T-helper 2 cell treated with Interferon-gamma antibody and Interleukin-4, amounts not matched to agents 5 μg/mL and 100 μg/mL, for 36 hours (primary cell): ENCODE data around the gene MYO5A.
"Not testable (repeated sequence)": the region's sequence is repeated elsewhere in the genome, so short reads cannot be mapped to it uniquely, and the experiment has no call there.

Source experiments
- DNase-seq: peaks from one replicate; pipeline ENCODE4 v3.0.0; 2021; ENCODE audit warnings: low spot score
- H3K27ac Mint-ChIP-seq: one replicate; pipeline ENCODE4 v1.8.0; 2021; ENCODE audit warnings: mild to moderate bottlenecking, mixed read lengths
- H3K27me3 Mint-ChIP-seq: one replicate; pipeline ENCODE4 v1.8.0; 2021; ENCODE audit warnings: low read depth, mixed read lengths
- H3K36me3 Mint-ChIP-seq: one replicate; pipeline ENCODE4 v1.8.0; 2021; ENCODE audit warnings: low read depth, mixed read lengths
- H3K4me1 Mint-ChIP-seq: one replicate; pipeline ENCODE4 v1.8.0; 2021; ENCODE audit warnings: low read depth, mixed read lengths
- H3K4me3 Mint-ChIP-seq: one replicate; pipeline ENCODE4 v1.8.0; 2022; ENCODE audit warnings: mild to moderate bottlenecking, moderate library complexity, mixed read lengths
- H3K9me3 Mint-ChIP-seq: one replicate; pipeline ENCODE4 v1.8.0; 2021; ENCODE audit warnings: mixed read lengths

Gene MYO5A

DNA sequence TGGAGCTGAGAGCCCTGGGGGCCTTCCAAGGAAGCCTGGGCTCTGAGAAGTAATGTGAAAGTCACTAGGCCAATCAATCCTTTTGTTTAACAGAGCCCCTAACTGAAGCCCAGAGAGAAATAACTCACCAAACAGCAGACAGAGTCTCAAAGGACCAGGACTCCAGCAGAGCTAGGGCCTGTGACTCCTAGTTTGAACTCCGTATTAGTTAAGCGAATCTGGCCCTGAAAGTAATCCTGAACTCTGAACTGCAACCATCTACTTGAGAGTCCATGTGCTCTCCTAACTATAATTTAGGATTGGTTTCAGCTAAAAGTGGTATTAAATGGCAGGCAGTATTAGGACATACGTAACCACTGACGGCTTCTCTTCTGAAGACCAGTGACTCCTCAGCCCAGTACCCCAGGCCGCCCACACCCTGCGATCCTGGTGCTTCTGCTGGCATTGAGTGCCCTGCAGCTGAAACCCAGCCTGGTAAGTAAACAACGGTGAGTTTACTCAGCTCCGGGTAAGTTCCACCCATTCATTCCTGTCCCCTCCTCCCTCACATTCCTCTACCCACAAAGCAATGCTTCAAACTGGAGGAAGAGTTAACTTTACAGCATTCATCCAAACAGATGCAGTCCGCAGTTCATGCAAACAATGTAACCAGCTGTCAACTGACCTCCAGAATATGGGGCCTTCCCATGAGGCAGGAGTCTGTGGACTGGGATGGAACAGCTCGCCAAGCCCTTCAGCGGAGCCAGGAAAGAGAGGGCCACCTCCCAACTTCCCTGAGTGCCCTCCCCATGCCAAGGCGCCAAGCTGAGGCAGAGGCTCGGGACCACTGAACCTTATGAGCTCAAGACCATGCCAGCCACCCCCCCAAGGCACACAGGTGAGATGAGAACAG lies 240.4 kb downstream of the MYO5A start:
- no peaks in the 10 kb centered on the region for H3K9me3 Mint-ChIP-seq
- no peak overlapping the region for H3K4me3 Mint-ChIP-seq
- H3K36me3 Mint-ChIP-seq: no peaks in the 10 kb centered on the region
- H3K4me1 Mint-ChIP-seq: peaks cover 12% of the 10 kb centered on the region
- no peak for DNase-seq
- H3K27me3 Mint-ChIP-seq: peaks cover 14% of the 10 kb centered on the region
- H3K27ac Mint-ChIP-seq: no peak overlapping the region

DNA sequence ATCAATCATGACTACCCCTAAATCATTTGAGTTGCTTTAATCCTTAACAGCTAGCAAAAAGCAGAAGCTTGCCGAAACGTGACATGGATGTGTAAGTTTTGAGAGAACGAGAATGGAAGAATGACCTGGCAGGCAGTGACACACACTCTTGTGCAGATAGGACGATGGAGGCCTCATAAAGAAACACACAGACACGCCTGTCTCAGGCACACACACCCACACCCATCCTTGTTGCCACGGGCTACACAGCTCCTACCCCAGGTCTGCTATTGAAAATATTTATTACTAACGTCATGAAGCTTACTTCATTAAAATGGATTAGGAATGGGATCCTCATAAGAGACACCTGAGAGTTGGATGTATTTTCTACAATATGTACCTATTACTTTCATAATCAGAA lies 241.6 kb downstream of the MYO5A start:
- Mint-ChIP-seq H3K9me3 (no peaks in the 10 kb centered on the region), H3K4me3 (no peak overlapping the region), H3K4me1 (peaks cover 12% of the 10 kb centered on the region), H3K36me3 (no peaks in the 10 kb centered on the region), H3K27ac (no peak overlapping the region), H3K27me3 (peaks cover 9% of the 10 kb centered on the region)
- no peak for DNase-seq

DNA sequence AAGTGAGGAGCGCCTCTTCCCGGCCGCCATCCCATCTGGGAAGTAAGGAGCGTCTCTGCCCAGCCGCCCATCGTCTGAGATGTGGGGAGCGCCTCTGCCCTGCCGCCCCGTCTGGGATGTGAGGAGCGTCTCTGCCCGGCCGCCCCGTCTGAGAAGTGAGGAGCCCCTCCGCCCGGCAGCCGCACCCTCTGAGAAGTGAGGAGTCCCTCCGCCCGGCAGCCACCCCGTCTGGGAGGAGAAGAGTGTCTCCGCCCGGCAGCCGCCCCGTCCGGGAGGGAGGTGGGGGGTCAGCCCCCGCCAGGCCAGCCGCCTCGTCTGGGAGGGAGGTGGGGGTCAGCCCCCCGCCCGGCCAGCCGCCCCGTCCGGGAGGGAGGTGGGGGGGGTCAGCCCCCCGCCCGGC lies 242.7 kb downstream of the MYO5A start:
- H3K36me3 Mint-ChIP-seq, H3K27me3 Mint-ChIP-seq, H3K27ac Mint-ChIP-seq, H3K4me1 Mint-ChIP-seq, H3K4me3 Mint-ChIP-seq, H3K9me3 Mint-ChIP-seq, DNase-seq: not testable (repeated sequence)

DNA sequence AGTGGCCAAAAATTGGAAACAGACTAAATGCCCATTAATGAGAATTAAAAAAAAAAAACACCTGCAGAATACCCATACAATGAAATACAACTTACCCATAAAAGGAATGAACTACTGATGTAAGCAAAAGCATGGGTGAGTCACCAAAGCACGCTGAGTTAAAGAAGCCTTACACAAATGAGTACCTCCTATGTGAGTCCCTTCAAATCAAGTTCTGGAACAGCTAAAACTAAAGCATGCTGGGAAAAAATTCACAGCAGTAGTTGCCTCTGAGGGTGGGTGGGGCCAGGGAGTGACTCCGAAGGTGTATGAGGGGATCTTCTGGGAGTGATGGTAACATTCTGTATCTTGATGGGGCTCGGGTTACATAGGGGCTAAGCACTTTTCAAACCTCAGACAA lies 244.5 kb downstream of the MYO5A start:
- Mint-ChIP-seq H3K27me3 (peaks cover 5% of the 10 kb centered on the region), H3K36me3 (no peaks in the 10 kb centered on the region), H3K27ac (no peak overlapping the region), H3K4me1 (no peaks in the 10 kb centered on the region), H3K9me3 (no peaks in the 10 kb centered on the region), H3K4me3 (no peak overlapping the region)
- DNase-seq: no peak

DNA sequence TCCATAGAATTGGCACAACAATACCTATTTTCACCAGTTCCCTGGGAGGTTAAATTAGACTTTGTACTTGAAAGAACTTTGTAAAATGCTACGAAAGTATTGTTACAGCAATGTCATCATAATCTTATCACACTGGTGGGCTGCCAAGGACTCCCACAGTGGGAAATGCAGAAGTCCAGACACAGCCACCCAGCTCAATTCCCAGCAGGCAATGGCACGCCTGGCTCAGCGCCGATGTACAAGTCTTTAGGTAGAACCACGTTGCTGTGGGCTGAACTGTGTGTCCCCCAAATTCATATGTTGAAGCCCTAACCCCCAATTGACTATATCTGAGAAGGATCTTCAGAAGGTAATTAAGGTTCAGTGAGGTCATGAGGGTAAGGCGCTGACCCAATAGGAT lies 245.4 kb downstream of the MYO5A start:
- no peak overlapping the region for H3K4me3 Mint-ChIP-seq
- peaks cover 5% of the 10 kb centered on the region for H3K27me3 Mint-ChIP-seq
- no peaks in the 10 kb centered on the region for H3K9me3 Mint-ChIP-seq
- no peak for DNase-seq
- H3K36me3 Mint-ChIP-seq: no peaks in the 10 kb centered on the region
- H3K4me1 Mint-ChIP-seq: no peaks in the 10 kb centered on the region
- H3K27ac Mint-ChIP-seq: no peak overlapping the region

DNA sequence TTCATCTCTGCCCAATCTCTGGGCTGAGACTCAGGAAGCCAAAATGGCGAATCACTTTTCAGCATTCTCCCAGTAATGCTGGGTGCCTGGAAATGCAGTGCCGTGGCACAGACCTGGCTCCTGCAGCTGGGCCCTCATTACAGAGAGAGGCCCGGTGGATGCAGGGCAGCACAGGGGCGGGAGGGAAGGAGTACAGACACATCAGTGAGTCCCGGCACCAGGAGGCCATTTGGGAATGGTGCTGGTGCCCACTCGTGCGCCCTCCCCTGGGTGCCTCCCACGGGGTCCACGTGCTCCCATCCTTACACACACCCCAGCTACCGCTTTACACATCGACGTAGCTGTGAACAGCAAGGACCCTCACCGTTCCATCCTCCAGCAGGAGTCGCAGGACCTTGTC lies 246.3 kb downstream of the MYO5A start:
- Mint-ChIP-seq H3K27me3 (peaks cover 5% of the 10 kb centered on the region), H3K27ac (no peak overlapping the region)

DNA sequence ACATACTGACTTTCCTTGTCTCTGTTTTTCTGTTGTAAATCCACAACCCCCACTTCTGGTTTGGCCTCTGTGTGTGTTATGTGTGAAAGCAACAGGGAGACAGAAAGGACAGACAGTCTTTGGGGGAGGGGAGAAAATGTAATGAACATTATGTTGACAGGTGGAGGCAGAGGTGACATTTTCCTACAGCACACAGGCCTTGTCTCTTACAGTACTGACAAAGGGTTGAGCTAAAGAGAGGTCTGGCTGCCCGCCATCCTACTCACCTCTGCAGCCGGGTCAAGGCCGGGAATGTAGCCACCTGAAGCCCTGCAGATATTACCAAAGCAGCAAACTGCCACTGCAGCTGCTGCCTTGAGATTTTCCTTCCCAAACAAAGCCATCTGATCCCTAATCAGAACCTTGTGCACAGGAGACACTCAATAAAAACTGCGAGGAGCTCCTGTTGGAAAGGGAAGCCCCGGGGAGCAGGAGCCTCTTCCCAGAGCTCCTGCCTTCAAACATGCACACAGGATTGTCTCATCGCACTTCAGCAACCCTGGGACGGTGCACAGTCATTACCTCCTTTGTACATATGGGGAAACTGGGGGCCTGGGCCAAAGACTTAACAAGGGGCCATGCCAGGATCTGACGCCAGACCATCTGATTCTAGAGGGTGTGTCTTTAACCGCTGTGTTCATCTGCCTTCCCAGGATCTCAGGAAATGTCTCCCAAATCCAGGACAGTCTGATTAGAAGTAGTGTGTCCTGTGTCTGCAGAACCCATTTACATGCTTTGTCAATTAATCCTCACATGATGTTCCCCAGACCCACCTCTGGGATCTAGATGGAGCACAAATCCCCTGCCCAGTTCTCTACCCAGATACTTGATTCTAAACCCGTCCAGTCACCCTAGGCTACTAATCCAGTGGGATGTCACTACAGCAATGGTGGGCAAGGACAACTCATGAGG lies 247.3 kb downstream of the MYO5A start:
- H3K4me1 Mint-ChIP-seq: no peaks in the 10 kb centered on the region
- no peaks in the 10 kb centered on the region for H3K9me3 Mint-ChIP-seq
- H3K27ac Mint-ChIP-seq: no peak overlapping the region
- no peak for DNase-seq
- peaks cover 5% of the 10 kb centered on the region for H3K27me3 Mint-ChIP-seq
- no peak overlapping the region for H3K4me3 Mint-ChIP-seq
- H3K36me3 Mint-ChIP-seq: no peaks in the 10 kb centered on the region

More for the DNA sequence above, 246.3 kb downstream of the MYO5A start:
- no peak for DNase-seq
- H3K4me1 Mint-ChIP-seq: no peaks in the 10 kb centered on the region
- H3K4me3 Mint-ChIP-seq: no peak overlapping the region
- no peaks in the 10 kb centered on the region for H3K36me3 Mint-ChIP-seq
- H3K9me3 Mint-ChIP-seq: no peaks in the 10 kb centered on the region

DNA sequence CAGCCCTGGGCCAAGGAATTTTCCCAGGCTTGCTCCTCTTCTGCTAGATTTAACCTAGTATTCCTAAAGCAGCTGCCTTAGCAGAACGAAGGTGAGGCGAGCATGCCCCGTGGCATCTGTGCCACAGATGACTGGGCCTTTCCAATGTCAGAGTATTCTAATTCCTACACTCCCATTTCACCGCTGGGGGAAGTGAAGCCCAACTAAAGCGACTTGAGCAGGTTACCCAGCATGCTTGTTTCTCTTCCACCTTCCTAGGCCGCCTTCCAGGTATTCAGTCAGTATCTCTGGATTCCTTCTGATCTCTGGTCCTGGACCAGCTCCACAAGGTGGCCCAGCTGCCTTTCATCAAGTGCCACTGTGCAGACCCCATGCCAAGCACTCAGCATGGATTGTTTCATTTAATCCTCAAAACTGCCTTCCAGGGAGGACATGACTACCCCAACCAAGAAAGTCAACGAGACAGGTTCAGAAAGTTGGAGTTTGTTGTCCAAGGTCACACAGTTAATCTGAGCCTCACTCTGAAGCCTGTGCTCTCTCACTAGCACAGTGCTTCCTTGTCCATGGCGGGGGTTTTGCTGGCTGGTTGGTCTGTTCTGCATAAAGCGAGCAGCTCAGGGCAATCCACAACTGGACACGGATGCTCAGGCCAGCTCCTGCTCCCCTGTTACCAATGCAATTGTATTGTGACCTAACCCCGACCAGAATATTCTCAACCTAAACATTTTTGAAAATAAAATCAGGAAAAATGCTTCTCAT lies 248.2 kb downstream of the MYO5A start:
- Mint-ChIP-seq H3K9me3 (no peaks in the 10 kb centered on the region), H3K4me1 (no peaks in the 10 kb centered on the region), H3K27me3 (peaks cover 11% of the 10 kb centered on the region), H3K27ac (no peak overlapping the region), H3K4me3 (no peak overlapping the region), H3K36me3 (no peaks in the 10 kb centered on the region)
- no peak for DNase-seq

DNA sequence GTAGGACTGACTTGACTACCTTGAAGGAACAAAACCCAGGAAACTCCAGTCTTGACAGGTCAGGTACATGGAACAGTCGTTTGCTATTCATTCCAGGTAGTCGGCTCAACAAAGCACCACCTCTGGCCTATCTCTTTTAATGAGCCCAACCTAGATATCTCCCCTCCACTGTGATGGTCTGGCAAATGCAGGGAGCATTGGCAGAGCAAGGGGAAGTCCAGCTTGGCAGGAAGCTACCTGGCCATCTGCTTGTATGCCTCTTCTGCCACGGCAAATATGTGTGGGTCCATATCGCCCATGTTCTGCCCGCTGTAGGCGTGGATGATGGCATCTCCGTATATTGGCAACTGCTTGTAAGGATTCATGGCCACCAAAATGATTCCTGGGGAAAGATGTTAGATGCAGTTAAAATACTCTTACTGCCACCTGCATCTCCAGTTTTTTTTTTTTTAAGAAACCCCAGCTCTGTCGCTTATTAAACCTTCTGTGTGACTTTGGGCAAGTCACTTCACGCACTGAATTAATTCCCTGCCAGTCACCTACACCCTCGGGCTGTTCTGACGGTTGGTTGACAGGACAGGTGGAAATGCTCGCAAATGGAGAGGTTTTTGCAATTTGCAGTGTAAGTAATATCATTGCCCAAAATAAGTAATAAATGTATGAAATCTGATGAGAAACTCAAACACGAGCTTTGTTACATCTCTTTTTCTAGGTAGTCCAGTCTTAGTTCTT lies 249.9 kb downstream of the MYO5A start:
- DNase-seq: no peak
- Mint-ChIP-seq H3K4me1 (no peaks in the 10 kb centered on the region), H3K27me3 (peaks cover 22% of the 10 kb centered on the region), H3K4me3 (no peak overlapping the region), H3K27ac (no peak overlapping the region), H3K36me3 (no peaks in the 10 kb centered on the region), H3K9me3 (no peaks in the 10 kb centered on the region)

DNA sequence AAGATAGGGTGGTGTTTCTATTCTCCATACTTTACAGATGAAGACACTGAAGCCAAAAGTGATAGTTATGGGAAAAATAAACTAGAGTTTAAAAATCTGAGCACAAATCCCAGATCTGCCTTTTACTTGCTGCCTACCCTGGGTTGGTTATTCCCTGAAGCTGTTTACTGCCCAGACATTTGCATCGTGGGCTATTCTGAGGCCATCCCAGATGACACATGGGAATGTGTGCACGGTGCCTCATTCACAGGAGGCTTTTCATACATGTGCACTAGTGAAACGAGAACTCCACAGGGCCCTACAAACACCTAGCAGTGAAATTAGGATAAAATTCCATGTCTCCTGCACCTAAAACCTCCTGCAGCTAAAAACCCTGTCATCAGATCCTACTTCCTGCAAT lies 250.5 kb downstream of the MYO5A start:
- Mint-ChIP-seq H3K27ac (no peak overlapping the region), H3K27me3 (peaks cover 26% of the 10 kb centered on the region), H3K36me3 (no peaks in the 10 kb centered on the region), H3K4me3 (no peak overlapping the region), H3K4me1 (no peaks in the 10 kb centered on the region), H3K9me3 (no peaks in the 10 kb centered on the region)
- no peak for DNase-seq

DNA sequence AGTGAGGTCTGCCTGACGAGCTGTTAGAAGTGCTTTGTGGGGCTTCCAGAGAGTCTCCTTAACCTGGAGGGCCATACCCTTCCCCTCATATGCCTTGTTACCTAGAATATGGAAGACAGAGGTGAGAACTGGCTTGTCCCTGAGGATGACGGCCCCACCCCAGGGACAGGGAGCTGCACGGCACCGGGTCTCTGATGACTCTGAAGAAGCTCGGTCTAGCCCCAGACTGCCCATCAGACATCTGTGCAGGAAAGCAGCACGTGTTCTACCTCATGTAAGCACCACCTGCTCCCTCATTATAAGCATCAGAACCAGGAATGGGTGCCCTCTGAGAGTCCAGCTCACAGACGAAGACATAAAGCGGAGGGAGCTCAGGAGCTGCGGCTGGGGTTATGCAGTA lies 251.1 kb downstream of the MYO5A start:
- Mint-ChIP-seq H3K27ac (no peak overlapping the region), H3K4me1 (no peaks in the 10 kb centered on the region), H3K36me3 (no peaks in the 10 kb centered on the region), H3K4me3 (no peak overlapping the region), H3K9me3 (no peaks in the 10 kb centered on the region), H3K27me3 (peaks cover 24% of the 10 kb centered on the region)
- no peak for DNase-seq

DNA sequence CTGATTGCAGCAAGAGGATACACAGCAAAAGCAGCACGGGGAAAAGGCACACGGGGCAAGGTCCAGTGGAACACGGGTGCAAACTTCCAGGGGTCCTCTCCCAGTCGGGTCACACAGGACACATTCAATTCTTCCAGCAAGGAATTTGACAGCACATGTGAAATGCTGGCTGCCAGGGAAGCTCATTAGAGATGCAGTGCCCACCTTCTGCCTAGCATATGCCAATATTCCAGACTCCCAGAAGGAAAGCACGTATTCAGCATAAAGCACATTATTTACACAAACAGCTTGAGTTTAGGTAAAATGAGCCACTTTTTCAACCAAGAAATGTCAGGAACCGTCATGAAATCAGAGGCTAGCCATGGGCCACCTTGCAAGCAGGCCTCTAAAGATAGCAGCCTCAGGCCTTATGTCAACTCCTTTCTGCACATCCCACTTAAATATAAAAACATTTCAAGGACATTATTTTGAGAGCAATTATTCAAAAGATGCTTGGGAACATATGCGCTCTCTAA lies 252.4 kb downstream of the MYO5A start:
- Mint-ChIP-seq H3K4me1 (no peaks in the 10 kb centered on the region), H3K36me3 (no peaks in the 10 kb centered on the region), H3K27me3 (peaks cover 29% of the 10 kb centered on the region), H3K4me3 (no peak overlapping the region), H3K9me3 (no peaks in the 10 kb centered on the region), H3K27ac (no peak overlapping the region)
- DNase-seq: no peak
